Suprapubic skin (tissue), 4 donors: Measurements from ENCODE around the gene PGAP6. TPM values are rescaled to one million over a fixed set of nuclear protein-coding genes. Genes with fewer than 3 reads are reported as not detected.
"Not testable (repeated sequence)": the region's sequence is repeated elsewhere in the genome, so short reads cannot be mapped to it uniquely, and the experiment has no call there.

Experiments used
- DNase-seq, 2 donors: peaks; one replicate each; pipeline ENCODE4 v3.0.0-alpha.2; 2019; ENCODE audit warnings: low spot score in 2 of 2
- H3K27ac ChIP-seq: fragments of 200-600 bp; sonication (generic); one replicate; pipeline ENCODE4 v1.5.1; 2019
- H3K27me3 ChIP-seq: fragments of 200-600 bp; sonication (generic); one replicate; pipeline ENCODE4 v1.5.1; 2019
- H3K36me3 ChIP-seq: fragments of 200-600 bp; sonication (generic); one replicate; pipeline ENCODE4 v1.5.1; 2019
- H3K4me1 ChIP-seq: fragments of 200-600 bp; sonication (generic); one replicate; pipeline ENCODE4 v1.5.1; 2019
- H3K4me3 ChIP-seq: fragments of 200-600 bp; sonication (generic); one replicate; pipeline ENCODE4 v1.5.1; 2019; ENCODE audit warnings: mild to moderate bottlenecking
- H3K9me3 ChIP-seq: fragments of 200-600 bp; sonication (generic); one replicate; pipeline ENCODE4 v1.5.1; 2019
- CTCF ChIP-seq, 2 donors: fragments of 200-600 bp in 1 of 2; fragments of 450-650 bp in 1 of 2; sonication (generic) in 1 of 2; IDR thresholded peaks; one replicate each; pipeline ENCODE4 v1.5.1; 2016 to 2019; ENCODE audit warnings: antibody characterized with exemption in 2 of 2, mild to moderate bottlenecking in 1 of 2, moderate library complexity in 1 of 2
- EP300 ChIP-seq: sonication (generic); formaldehyde crosslinking; IDR thresholded peaks from one replicate; pipeline ENCODE4 v1.6.1; 2017; ENCODE audit warnings: antibody characterized with exemption
- POLR2A ChIP-seq, 2 donors: fragments of 450-650 bp; IDR thresholded peaks; one replicate each; pipeline ENCODE4 v1.6.1; 2017; ENCODE audit warnings: antibody characterized with exemption in 2 of 2, mild to moderate bottlenecking in 2 of 2, moderate library complexity in 2 of 2
- POLR2AphosphoS5 ChIP-seq, 3 donors: sonication (generic); formaldehyde crosslinking; IDR thresholded peaks; one replicate each; pipeline ENCODE4 v1.6.1; 2017; ENCODE audit warnings: antibody characterized with exemption in 3 of 3
- WGBS: methylation state at CpG from one replicate; pipeline ENCODE4 v1.1.5; 2018; 5-methylcytosine and 5-hydroxymethylcytosine counted together
- total RNA-seq, 4 donors: library from RNA; depleted of rRNA; stranded (reverse); fragments of >200 nt; gene quantifications; one replicate each; pipeline ENCODE4 v1.1.0, GENCODE V29; 2016

Gene PGAP6
- total RNA-seq, 4 donors from 2014 or later = 12.6 to 19.3 (median 15.5) TPM

GRCh38 chr16:363766-364490 is 17.9 kb downstream of the PGAP6 start:
- Histone ChIP-seq H3K27ac (no peak overlapping the region), H3K4me1 (peaks cover 7% of the 10 kb centered on the region), H3K4me3 (no peak overlapping the region), H3K36me3 (peaks cover 26% of the 10 kb centered on the region), H3K9me3 (no peaks in the 10 kb centered on the region), H3K27me3 (no peaks in the 10 kb centered on the region)
- TF ChIP-seq CTCF (IDR thresholded peaks at IDR 0.05) = no peak
- TF ChIP-seq EP300 = no peak
- TF ChIP-seq POLR2AphosphoS5 (IDR thresholded peaks at IDR 0.05) = no peak
- no peak for TF ChIP-seq POLR2A (IDR thresholded peaks at IDR 0.05)
- 8% methylated on average over 11 of the region's 24 CpGs for WGBS
- DNase-seq = no peak

- Histone ChIP-seq H3K4me3 (no peak overlapping the region), H3K27me3 (no peaks in the 10 kb centered on the region), H3K27ac (no peak overlapping the region), H3K36me3 (peaks cover 20% of the 10 kb centered on the region), H3K4me1 (peaks cover 7% of the 10 kb centered on the region), H3K9me3 (no peaks in the 10 kb centered on the region)
- DNase-seq = peak in 1 of 2 donors; percentile 60
- no peak for TF ChIP-seq POLR2A (IDR thresholded peaks at IDR 0.05)
- 47% methylated on average over 18 of the region's 20 CpGs for WGBS
These were observed 18.5 kb downstream of the PGAP6 start for GRCh38 chr16:363110-363765.

DNA sequence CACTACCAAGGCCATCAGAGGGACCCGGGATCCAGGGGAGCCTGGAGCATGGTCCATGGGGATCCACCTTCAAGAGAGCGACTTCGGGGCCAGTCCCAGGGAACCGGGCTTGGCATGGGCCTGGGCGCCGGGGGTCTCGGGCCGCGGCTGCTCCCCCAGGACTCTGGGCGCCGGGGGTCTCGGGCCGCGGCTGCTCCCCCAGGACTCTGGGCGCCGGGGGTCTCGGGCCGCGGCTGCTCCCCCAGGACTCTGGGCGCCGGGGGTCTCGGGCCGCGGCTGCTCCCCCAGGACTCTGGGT is 19.1 kb downstream of the PGAP6 start:
- not testable (repeated sequence) for DNase-seq, H3K4me1 ChIP-seq, H3K9me3 ChIP-seq, H3K27me3 ChIP-seq, H3K27ac ChIP-seq, H3K4me3 ChIP-seq
- H3K36me3 ChIP-seq = peaks cover 14% of the 10 kb centered on the region
- no CpG with 5 or more reads among the region's 24 CpGs for WGBS

GRCh38 chr16:361872-362701 is 19.7 kb downstream of the PGAP6 start:
- H3K4me3 ChIP-seq = no peak overlapping the region
- peak; percentile 36 to 74 for TF ChIP-seq CTCF (IDR thresholded peaks at IDR 0.05)
- no peak for TF ChIP-seq POLR2A (IDR thresholded peaks at IDR 0.05)
- TF ChIP-seq EP300 = no peak
- DNase-seq = no peak
- H3K4me1 ChIP-seq = peaks cover 7% of the 10 kb centered on the region
- H3K9me3 ChIP-seq = no peaks in the 10 kb centered on the region
- no peak overlapping the region for H3K27ac ChIP-seq
- no peaks in the 10 kb centered on the region for H3K27me3 ChIP-seq
- peaks cover 8% of the 10 kb centered on the region for H3K36me3 ChIP-seq
- 17% methylated on average over 8 of the region's 30 CpGs for WGBS

- Histone ChIP-seq H3K9me3 (no peaks in the 10 kb centered on the region), H3K4me1 (peaks cover 7% of the 10 kb centered on the region), H3K27me3 (no peaks in the 10 kb centered on the region), H3K4me3 (no peak overlapping the region), H3K27ac (no peak overlapping the region), H3K36me3 (peaks cover 2% of the 10 kb centered on the region)
- DNase-seq = no peak
- TF ChIP-seq EP300 (no peak), POLR2AphosphoS5 (IDR thresholded peaks at IDR 0.05) (no peak), CTCF (IDR thresholded peaks at IDR 0.05) (no peak), POLR2A (IDR thresholded peaks at IDR 0.05) (no peak)
- 90% methylated on average over 12 of the region's 30 CpGs for WGBS
These were observed 20.4 kb downstream of the PGAP6 start for GRCh38 chr16:361341-361871.
